H1 (cell line): Measurements from ENCODE around the gene RIMKLA. TPM values are rescaled to one million over a fixed set of nuclear protein-coding genes. Genes with fewer than 3 reads are reported as not detected.

Experiments used
- EZH2 ChIP-seq: fragments of 200-600 bp; sonication (generic); IDR thresholded peaks from 2 replicates; pipeline ENCODE4 v1.7.1; 2012; ENCODE audit warnings: low read depth, mild to moderate bottlenecking, moderate library complexity, low read length, inconsistent platforms; ENCODE audit not compliant: severe bottlenecking
- SIRT6 ChIP-seq: IDR thresholded peaks from one replicate; pipeline ENCODE4 v1.7.1; 2012; ENCODE audit warnings: low read length, inconsistent platforms
- SP4 ChIP-seq: IDR thresholded peaks from 2 replicates; pipeline ENCODE4 v1.6.1; 2012; ENCODE audit warnings: low read length, inconsistent platforms
- YY1 ChIP-seq: IDR thresholded peaks from 2 replicates; pipeline ENCODE4 v1.6.1; 2011; ENCODE audit warnings: low read depth, mild to moderate bottlenecking, low read length
- polyA plus RNA-seq, 7 experiments: library from polyadenylated mRNA; depleted of rRNA in 3 of 7; stranded (reverse) in 5 of 7; unstranded in 2 of 7; fragments of >200 nt in 5 of 7; fragments of 200-250 nt in 2 of 7; gene quantifications; 1 replicate in 5 of 7; 2 replicates in 1 of 7; 4 replicates in 1 of 7; pipeline versions ENCODE4 v1.2.1 to v1.2.3, GENCODE V29; 2011 to 2013; ENCODE audit warnings: missing spikeins in 2 of 7, mixed read lengths in 2 of 7
- total RNA-seq: library from RNA; stranded (reverse); fragmentation: NEBNext Ultra II Directional; extraction: Animal tissue kit (Norgen Biotek cat#: 25700); gene quantifications from 2 replicates; pipeline ENCODE4 v1.2.1, GENCODE V29; 2021
- TF ChIP-seq, protein P1 (sequence below), 3 experiments: IDR thresholded peaks; 1 replicate in 2 of 3; 2 replicates in 1 of 3; pipeline versions ENCODE4 v1.5.1 to v1.6.1; 2011; ENCODE audit warnings: low read length in 3 of 3, mild to moderate bottlenecking in 3 of 3, inconsistent platforms in 2 of 3, low read depth in 1 of 3, moderate library complexity in 1 of 3; ENCODE audit not compliant: insufficient read depth in 1 of 3; ENCODE audit errors: control extremely low read depth in 1 of 3

The RIMKLA gene
- total and polyA plus RNA-seq, 2 of the 8 experiments (the other 6 are each of a cell fraction or from before 2014, with no cell fraction given), result 3.2 to 5.8 TPM

DNA sequence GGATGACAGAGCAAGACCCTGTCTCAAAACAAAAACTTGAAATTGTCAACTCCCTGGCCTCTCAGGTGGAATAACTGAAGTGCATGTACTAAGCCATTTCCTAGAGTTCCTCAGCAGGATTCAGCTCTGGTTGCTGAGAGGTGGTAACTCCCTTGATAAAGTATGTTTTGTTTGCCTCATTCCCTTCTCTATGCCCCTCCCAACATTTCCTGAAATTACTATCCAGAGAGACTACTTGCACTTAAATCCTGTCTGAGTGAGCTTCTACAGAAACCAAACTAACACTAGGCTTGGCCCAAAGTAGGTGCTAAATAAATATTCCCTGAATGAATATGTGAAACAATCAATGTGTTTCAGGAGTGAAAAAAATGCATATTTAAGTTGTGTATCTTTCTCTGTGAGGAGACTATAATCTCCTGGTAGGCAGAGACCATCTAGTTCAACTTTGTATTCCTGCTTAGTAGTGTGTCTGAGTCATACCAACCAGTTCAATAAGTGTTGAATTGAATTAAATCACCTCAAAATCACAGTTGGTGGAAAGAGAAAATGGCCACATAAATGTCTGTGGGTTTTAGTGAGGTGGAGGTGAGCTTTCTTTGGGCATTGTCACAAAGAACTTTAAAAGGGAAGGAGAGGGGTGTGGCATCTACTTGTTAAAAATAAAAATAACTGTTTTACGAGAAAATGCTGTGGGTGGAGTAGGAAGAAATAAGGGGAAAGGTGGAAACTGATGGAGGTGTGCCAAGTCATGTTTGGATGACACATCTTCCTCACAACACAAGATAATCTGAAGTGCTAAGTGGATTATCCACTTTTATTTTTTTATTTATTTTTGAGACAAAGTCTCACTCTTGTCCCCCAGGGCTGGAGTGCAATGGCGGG is 12.6 kb downstream of the RIMKLA start (continued):
- TF ChIP-seq EZH2, result no peak
- TF ChIP-seq YY1, result no peak
- no peak for TF ChIP-seq SP4
- TF ChIP-seq, protein P1, sequence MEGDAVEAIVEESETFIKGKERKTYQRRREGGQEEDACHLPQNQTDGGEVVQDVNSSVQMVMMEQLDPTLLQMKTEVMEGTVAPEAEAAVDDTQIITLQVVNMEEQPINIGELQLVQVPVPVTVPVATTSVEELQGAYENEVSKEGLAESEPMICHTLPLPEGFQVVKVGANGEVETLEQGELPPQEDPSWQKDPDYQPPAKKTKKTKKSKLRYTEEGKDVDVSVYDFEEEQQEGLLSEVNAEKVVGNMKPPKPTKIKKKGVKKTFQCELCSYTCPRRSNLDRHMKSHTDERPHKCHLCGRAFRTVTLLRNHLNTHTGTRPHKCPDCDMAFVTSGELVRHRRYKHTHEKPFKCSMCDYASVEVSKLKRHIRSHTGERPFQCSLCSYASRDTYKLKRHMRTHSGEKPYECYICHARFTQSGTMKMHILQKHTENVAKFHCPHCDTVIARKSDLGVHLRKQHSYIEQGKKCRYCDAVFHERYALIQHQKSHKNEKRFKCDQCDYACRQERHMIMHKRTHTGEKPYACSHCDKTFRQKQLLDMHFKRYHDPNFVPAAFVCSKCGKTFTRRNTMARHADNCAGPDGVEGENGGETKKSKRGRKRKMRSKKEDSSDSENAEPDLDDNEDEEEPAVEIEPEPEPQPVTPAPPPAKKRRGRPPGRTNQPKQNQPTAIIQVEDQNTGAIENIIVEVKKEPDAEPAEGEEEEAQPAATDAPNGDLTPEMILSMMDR (IDR thresholded peaks at IDR 0.05; ENCODE audit: control extremely low read depth in 1 of 3, insufficient read depth in 1 of 3, low read depth in 1 of 3, low read length in 3 of 3), result no peak
- TF ChIP-seq SIRT6, result no peak
